HFF-Myc (cell line): ENCODE measurements around the gene RRP36.
A peak's percentile ranks its signal among the peaks of the same experiment; 100 is the strongest.

Source experiments
- DNase-seq: peaks from one replicate; pipeline ENCODE4 v3.0.0-alpha.2; 2011; ENCODE audit warnings: low read depth; ENCODE audit errors: extremely low read depth
- H3K4me3 ChIP-seq: replicated peaks from 2 replicates; pipeline ENCODE4 v1.5.1; 2011; ENCODE audit warnings: low read depth, mild to moderate bottlenecking, control low read depth, low read length
- TF ChIP-seq, protein P1 (sequence below): IDR thresholded peaks from 2 replicates; pipeline ENCODE4 v1.5.1; 2012; ENCODE audit warnings: mild to moderate bottlenecking, low read depth, low read length, control low read depth; ENCODE audit errors: missing control alignments

Gene RRP36

DNA sequence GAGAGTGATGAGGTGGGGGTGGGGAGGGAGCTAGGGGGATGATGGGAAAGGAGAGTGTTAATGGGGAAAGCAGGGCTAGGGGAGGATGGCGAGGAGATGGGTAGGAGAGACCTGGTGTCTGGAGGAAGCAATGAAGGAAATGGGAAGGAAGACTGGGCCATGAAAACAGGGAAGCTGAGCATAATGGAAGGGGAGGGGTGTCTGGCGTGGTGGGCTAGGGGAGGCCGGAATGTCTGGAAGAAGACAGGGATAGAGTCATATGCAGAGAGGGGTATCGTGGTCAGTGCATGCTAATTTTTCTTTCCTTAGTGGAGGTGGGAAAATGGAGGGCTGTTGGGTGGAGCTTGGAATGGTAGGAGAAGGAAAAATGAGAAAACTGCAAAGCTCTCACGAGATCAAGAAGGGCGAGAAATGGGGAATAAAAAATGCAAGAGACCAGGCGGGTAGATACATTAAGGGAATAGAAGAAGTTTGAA is 7.0 kb upstream of the RRP36 start:
- TF ChIP-seq, protein P1, sequence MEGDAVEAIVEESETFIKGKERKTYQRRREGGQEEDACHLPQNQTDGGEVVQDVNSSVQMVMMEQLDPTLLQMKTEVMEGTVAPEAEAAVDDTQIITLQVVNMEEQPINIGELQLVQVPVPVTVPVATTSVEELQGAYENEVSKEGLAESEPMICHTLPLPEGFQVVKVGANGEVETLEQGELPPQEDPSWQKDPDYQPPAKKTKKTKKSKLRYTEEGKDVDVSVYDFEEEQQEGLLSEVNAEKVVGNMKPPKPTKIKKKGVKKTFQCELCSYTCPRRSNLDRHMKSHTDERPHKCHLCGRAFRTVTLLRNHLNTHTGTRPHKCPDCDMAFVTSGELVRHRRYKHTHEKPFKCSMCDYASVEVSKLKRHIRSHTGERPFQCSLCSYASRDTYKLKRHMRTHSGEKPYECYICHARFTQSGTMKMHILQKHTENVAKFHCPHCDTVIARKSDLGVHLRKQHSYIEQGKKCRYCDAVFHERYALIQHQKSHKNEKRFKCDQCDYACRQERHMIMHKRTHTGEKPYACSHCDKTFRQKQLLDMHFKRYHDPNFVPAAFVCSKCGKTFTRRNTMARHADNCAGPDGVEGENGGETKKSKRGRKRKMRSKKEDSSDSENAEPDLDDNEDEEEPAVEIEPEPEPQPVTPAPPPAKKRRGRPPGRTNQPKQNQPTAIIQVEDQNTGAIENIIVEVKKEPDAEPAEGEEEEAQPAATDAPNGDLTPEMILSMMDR = no peak
- no peak for DNase-seq
- peak overlapping the region; percentile 91 for H3K4me3 ChIP-seq

DNA sequence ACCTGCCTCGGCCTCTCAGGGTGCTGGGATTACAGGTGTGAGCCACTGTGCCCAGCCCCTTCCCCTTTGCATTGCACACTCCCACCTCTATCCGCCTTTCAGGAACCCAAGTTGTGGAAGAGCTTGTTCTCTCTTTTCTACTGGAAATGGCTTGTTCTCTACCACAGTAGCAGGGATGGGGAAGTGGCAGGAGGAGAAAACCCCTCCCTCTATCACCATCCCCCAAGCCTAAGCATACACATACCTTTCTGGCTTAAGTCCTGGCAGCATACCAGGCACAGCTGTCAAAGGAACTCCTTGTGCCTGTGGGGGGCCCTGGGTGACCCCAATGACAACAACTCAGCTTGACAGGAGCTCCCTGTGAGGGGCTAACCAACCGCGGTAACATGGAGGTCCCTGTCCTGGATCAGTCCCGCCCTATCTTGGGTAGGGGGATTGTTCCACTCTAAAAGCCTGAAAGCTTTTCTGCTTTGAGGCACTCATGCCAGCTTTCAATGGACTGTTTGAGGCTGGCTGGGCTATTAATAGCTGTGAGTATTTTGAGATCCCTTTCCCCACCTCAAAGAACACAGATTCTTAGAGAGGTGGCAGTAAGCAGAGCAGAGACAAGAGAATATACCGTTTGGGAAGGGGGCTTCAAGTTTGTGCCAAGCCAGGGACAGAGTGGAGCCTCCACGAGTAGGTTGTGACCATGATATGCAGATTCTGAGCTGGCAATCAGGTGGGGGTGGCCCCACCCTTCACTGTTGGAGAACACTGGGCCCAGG is 5.1 kb upstream of the RRP36 start:
- no peak overlapping the region for H3K4me3 ChIP-seq
- DNase-seq = no peak
- TF ChIP-seq, protein P1 = no peak

DNA sequence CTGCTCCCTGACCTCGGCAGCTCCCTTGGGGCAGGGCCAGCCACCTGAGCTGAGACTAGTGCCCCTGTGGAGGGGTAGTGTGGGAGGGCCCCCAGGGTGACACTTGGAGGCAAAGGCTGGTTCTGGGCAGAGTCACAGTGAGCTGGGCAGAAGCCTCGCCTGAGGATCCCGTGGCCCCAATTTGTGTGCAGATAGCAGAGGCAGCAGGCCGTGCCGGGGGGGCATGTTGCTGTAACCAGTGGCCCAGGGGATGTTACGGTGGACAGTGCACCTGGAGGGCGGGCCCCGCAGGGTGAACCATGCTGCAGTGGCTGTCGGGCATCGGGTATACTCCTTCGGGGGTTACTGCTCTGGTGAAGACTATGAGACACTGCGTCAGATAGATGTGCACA is 4.5 kb upstream of the RRP36 start:
- DNase-seq = no peak
- TF ChIP-seq, protein P1 = no peak
- no peak overlapping the region for H3K4me3 ChIP-seq

DNA sequence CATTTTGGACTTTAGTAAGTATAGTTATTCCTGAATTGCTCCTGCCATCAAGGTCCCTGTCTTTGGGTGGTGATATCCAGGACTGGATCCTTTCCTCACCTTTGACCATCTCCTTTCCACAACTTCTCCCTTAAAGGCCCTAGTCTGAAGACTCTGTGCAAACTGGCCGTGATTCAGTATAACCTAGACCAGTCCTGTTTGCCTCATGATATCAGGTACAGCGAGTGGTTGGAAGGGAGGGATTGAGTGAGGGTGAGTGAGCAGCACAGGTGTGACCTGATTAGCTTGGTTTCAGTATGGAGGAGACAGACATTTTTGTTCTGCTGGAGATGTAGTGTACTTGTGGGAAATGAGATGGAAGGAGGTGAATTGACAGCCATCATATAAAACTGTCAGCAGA is 2.3 kb upstream of the RRP36 start:
- no peak for DNase-seq
- H3K4me3 ChIP-seq = no peak overlapping the region
- TF ChIP-seq, protein P1 = no peak

DNA sequence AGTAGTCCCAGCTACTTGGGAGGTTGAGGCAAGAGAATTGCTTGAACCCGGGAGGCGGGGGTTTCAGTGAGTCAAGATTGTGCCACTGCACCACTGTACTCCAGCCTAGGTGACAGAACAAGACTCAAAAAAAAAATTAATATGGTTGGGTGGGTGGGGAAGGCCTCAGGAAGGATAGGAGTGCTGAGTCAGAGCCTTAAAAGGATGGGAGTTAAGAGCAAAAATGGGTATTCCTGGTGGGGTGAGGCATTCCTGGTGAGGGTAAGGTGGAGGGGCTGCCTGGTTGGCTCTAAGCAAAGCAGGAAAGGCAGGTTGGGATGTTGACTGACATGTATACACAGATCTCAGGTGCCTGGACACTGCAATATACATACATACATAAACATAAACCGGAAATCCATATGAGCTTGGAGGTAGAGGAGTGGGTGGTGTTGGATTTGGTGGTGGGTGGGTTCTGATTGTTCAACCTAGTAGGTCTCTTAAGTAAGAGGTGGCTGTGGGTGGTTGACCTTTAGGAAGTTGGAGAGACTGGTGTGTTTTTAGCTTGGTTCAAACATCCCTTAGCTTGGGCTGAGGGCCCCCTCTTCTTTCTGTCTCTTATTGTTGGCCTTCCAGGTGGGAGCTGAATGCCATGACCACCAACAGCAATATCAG is 1.2 kb upstream of the RRP36 start:
- no peak overlapping the region for H3K4me3 ChIP-seq
- no peak for DNase-seq
- TF ChIP-seq, protein P1 = no peak

DNA sequence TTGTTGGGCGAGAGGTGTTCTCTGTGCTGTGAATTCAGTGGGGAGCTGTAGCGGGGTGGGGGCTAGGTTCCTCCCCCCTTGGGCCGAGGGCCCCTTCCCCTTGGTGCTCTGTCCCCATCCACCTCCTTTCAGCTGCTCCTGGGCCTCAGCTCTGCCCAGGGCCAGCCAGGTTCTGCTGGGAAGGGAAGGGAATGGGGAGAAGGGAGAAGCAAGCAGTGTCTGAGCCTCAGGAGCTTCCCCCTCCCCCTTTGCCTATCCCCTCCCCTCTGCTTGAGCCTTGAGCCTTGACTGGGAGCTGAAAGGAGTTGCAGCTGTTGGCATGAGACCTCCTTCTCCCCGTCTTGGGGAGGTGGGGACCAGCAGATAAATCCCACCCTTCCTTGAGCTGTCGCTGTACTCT is 576 bp upstream of the RRP36 start:
- no peak for DNase-seq

More for the DNA sequence above, 576 bp upstream of the RRP36 start:
- peak overlapping the region; percentile 72 for H3K4me3 ChIP-seq
- TF ChIP-seq, protein P1 = no peak
